ENCODE data around the gene DDX28. TPM values are rescaled to one million over a fixed set of nuclear protein-coding genes. Genes with fewer than 3 reads are reported as not detected.
A peak's percentile ranks its signal among the peaks of the same experiment; 100 is the strongest.

Gene DDX28
- total and polyA plus RNA-seq, 9 of the 15 experiments (the other 6 are each of a cell fraction or from before 2014, with no cell fraction given) = 2.8 to 24.5 (median 15.9) TPM

- TF ChIP-seq CHD7 (IDR thresholded peaks at IDR 0.05; ENCODE audit: low read depth, low read length) (peak; percentile 29), ZNF830 (CRISPR knock-in tag; IDR thresholded peaks at IDR 0.05) (0 out of 2 replicates have a peak, but pooled peaks have one; percentile 36), MYC (IDR thresholded peaks at IDR 0.05; ENCODE audit: low read depth, low read length) (peak; percentile 98), MYC (CRISPR knock-in tag; IDR thresholded peaks at IDR 0.05; ENCODE audit: borderline replicate concordance, low read depth) (peak; percentile 93), UBTF (IDR thresholded peaks at IDR 0.05; ENCODE audit: borderline replicate concordance in 1 of 2, low read depth in 2 of 2, low read length in 2 of 2) (peak in 1 of 2 experiments; percentile 43; a peak in 2 of 4 replicates), JUN (IDR thresholded peaks at IDR 0.05; ENCODE audit: borderline replicate concordance, low read depth, low read length) (no peak), JUN (CRISPR knock-in tag; IDR thresholded peaks at IDR 0.05; ENCODE audit: borderline replicate concordance) (0 out of 2 replicates have a peak, but pooled peaks have one; percentile 69), SMAD1 (IDR thresholded peaks at IDR 0.05; ENCODE audit: low read depth, low read length, partially characterized antibody) (peak; percentile 61), SIN3B (IDR thresholded peaks at IDR 0.05; ENCODE audit: low read depth) (peak; percentile 99), ZBTB34 (CRISPR knock-in tag; IDR thresholded peaks at IDR 0.05) (no peak), GABPB1 (CRISPR knock-in tag; IDR thresholded peaks at IDR 0.05) (peak; percentile 82)
Measured at GRCh38 chr16:68022728-68023537, at the start of gene DDX28, which contains the start of gene DUS2 (continued).

Measured in K562 (cell line).